Naive thymus-derived CD8-positive, alpha-beta T cell (primary cell): ENCODE data around the gene CSMD2. TPM values are rescaled to one million over a fixed set of nuclear protein-coding genes. Genes with fewer than 3 reads are reported as not detected.

Experiments used
- ATAC-seq, 2 donors: fragments of 150-1000 bp; cut with Tn5 transposase in 1 of 2; sonication (Bioruptor Pico), chemical (Tn5 transposase) in 1 of 2; 1 replicate in 1 of 2; 2 replicates in 1 of 2; pipeline ENCODE4 v1.10.0; 2021; ENCODE audit warnings: mild to moderate bottlenecking in 2 of 2, moderate library complexity in 2 of 2
- POLR2A ChIA-PET: fragments of 350-600 bp; sonication (Branson Sonifier 250); formaldehyde crosslinking; loops from one replicate; lab custom pipeline; 2021; ENCODE audit warnings: antibody characterized with exemption; lab: Charles Lee
- DNase-seq, 10 donors: peaks; one replicate each; pipeline versions ENCODE4 v3.0.0 to v3.0.0-alpha.2; 2020 to 2022
- H3K27ac Mint-ChIP-seq, 10 donors: one replicate each; pipeline ENCODE4 v1.8.0; 2020 to 2022; ENCODE audit warnings: mild to moderate bottlenecking in 10 of 10, mixed read lengths in 10 of 10, moderate library complexity in 4 of 10, inconsistent platforms in 1 of 10
- H3K27me3 Mint-ChIP-seq, 5 donors: one replicate each; pipeline ENCODE4 v1.8.0; 2021 to 2022; ENCODE audit warnings: mixed read lengths in 5 of 5
- H3K36me3 Mint-ChIP-seq, 3 donors: one replicate each; pipeline ENCODE4 v1.8.0; 2020 to 2022; ENCODE audit warnings: mixed read lengths in 3 of 3, mild to moderate bottlenecking in 2 of 3, inconsistent platforms in 1 of 3
- H3K4me1 Mint-ChIP-seq, 4 donors: one replicate each; pipeline ENCODE4 v1.8.0; 2021 to 2022; ENCODE audit warnings: mixed read lengths in 4 of 4
- H3K4me3 Mint-ChIP-seq, 10 donors: one replicate each; pipeline ENCODE4 v1.8.0; 2020 to 2022; ENCODE audit warnings: mild to moderate bottlenecking in 10 of 10, mixed read lengths in 10 of 10, moderate library complexity in 6 of 10, inconsistent platforms in 1 of 10
- H3K9me3 Mint-ChIP-seq, 9 donors: one replicate each; pipeline ENCODE4 v1.8.0; 2020 to 2022; ENCODE audit warnings: mixed read lengths in 9 of 9, mild to moderate bottlenecking in 3 of 9, inconsistent platforms in 1 of 9, moderate library complexity in 1 of 9
- polyA plus RNA-seq, 3 donors: library from polyadenylated mRNA; unstranded; fragments of 300-500 nt; fragmentation: Illumina TruSeq; gene quantifications; one replicate each; pipeline ENCODE4 v1.2.3, GENCODE V29; 2021
- total RNA-seq, 8 experiments: library from RNA in 2 of 8; stranded (reverse) in 2 of 8; gene quantifications; one replicate each; pipeline ENCODE4 v1.2.3 and lab custom pipeline; 2021 to 2026

The CSMD2 gene
- total and polyA plus RNA-seq, 5 experiments from 2014 or later = not detected

DNA sequence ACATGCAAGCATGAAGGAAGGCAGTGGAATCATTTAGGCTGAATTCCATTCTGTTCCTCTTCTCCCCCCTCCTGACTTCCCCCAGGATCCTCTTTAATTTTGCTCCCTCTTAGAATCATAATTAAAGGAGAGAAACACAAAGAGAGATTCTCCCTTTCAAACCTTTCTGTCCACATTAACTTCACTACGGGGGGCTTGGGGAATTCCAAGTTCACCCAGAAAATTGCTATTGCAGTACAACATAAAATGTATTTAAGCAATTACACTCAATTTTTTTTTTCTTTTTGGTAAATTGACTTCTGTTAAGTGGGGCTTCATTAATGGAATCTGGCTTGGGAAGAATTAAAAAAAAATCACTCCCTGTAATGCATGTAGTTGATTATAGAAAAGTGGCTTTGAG lies 314.5 kb downstream of the CSMD2 start:
- ATAC-seq = no peak
- Mint-ChIP-seq H3K9me3 (peaks cover 0 to 3% (median 0%) of the 10 kb centered on the region in 9 donors), H3K4me1 (no peaks in the 10 kb centered on the region), H3K27me3 (peaks cover 0 to 42% (median 7%) of the 10 kb centered on the region in 5 donors), H3K27ac (no peak overlapping the region), H3K4me3 (no peak overlapping the region), H3K36me3 (no peaks in the 10 kb centered on the region)
- no peak for DNase-seq
- POLR2A ChIA-PET = no interaction called here

DNA sequence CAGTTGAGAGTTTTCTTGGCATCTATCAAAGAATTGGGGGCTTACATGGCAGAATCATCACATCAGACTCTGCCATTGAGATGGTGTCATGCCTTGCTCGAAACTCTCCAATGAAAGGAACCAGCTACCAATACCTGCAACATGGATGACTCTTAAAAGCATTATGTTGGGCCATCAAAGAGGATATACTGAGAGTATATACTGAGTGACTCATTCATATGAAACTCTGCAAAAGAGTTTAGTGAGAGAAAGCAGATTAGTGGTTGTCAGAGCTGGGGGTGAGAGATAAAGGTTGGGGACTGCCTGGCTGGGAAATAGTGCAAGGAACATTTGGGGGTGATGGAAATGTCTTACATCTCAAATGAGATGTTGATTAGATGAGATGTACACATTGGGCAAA lies 315.8 kb downstream of the CSMD2 start:
- POLR2A ChIA-PET = no interaction called here
- H3K27me3 Mint-ChIP-seq = peaks cover 0 to 37% (median 9%) of the 10 kb centered on the region in 5 donors
- no peak for DNase-seq
- H3K4me3 Mint-ChIP-seq = no peak overlapping the region
- no peak for ATAC-seq
- H3K36me3 Mint-ChIP-seq = no peaks in the 10 kb centered on the region
- no peaks in the 10 kb centered on the region for H3K4me1 Mint-ChIP-seq
- peaks cover 0 to 3% (median 0%) of the 10 kb centered on the region in 9 donors for H3K9me3 Mint-ChIP-seq
- no peak overlapping the region for H3K27ac Mint-ChIP-seq

DNA sequence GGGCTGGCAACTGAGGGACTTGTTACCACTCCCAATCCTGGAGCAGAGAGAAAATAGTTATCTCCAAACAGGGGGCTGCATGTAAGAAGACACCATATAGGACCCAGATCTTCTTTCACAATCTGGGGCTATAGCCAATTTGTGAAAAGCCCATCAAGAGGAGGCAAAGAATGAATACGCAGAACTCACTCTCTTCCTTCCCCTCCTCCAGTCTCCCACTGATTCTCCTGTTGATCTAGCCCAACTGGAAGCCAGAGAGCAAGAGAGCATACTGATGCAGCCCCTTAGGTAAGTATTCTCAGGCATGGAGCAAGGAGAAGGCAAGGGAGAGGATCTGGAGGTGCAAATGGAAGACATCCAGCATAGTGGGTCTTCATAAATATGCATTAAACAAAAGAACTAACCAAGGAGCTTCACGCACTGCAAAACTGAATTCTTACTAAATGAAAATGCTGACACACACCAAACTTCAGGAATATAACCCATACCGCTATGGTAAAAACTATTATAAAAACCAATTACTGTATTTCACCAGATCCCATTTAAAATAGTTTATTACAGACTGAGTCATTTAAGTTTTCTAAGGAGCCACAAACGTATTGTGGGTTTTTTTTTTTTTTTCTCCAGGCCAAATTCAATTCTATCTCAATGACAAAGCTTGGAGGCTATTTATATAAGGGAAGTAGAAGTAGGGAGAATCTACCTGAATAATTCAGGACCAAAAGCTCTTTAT lies 316.7 kb downstream of the CSMD2 start:
- H3K27me3 Mint-ChIP-seq = peaks cover 0 to 31% (median 11%) of the 10 kb centered on the region in 5 donors
- no peak overlapping the region for H3K4me3 Mint-ChIP-seq
- no peaks in the 10 kb centered on the region for H3K4me1 Mint-ChIP-seq
- POLR2A ChIA-PET = no interaction called here
- no peak for ATAC-seq
- no peak overlapping the region for H3K27ac Mint-ChIP-seq
- DNase-seq = no peak
- no peaks in the 10 kb centered on the region for H3K9me3 Mint-ChIP-seq
- no peaks in the 10 kb centered on the region for H3K36me3 Mint-ChIP-seq

DNA sequence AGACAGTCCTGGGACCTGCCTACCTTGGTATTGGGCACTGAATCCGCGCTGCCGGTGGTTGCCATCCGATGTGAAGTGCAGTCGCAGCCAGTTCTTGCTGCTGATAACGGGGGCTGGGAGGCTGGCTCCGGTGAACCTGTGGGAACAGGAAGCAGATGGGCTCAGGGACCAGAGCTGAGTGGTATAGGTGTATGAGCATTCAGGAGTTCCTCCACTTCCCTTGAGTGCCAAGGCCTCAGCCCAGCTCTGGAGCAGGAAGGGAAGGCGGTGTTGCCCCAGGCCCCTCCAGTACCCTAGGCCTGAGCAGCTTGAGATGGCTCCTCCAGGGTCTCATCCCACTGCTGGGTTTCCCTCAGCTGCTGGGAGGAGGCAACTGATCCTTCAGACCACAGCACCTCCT lies 318.2 kb downstream of the CSMD2 start:
- POLR2A ChIA-PET = no interaction called here
- Mint-ChIP-seq H3K9me3 (no peaks in the 10 kb centered on the region), H3K27me3 (peaks cover 0 to 22% (median 7%) of the 10 kb centered on the region in 5 donors), H3K27ac (no peak overlapping the region), H3K4me1 (no peaks in the 10 kb centered on the region), H3K4me3 (no peak overlapping the region), H3K36me3 (no peaks in the 10 kb centered on the region)
- DNase-seq (no peak), ATAC-seq (no peak)

DNA sequence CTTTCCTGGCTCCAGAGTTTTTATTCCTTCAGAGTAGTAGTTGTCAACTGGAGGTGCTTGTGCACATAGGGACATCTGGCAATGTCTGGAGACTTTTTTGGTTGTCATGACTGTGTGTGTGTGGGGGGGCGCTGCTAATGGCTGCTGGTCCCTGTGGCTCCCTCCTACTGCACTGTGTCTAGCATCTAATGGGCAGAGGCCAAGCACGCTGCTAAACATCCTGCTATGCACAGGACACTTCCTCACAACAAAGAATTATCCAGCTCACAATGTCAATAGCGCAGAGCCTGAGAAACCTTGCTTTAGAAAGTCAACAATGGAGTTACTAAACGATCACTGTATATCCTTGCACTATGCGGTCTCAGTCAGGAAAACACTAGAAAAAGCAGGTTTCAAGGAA lies 320.9 kb downstream of the CSMD2 start:
- DNase-seq = no peak
- no peak overlapping the region for H3K27ac Mint-ChIP-seq
- no peaks in the 10 kb centered on the region for H3K4me1 Mint-ChIP-seq
- POLR2A ChIA-PET = no interaction called here
- no peak for ATAC-seq
- H3K27me3 Mint-ChIP-seq = peaks cover 2 to 15% (median 6%) of the 10 kb centered on the region in 5 donors
- H3K36me3 Mint-ChIP-seq = no peaks in the 10 kb centered on the region
- no peak overlapping the region for H3K4me3 Mint-ChIP-seq
- H3K9me3 Mint-ChIP-seq = peaks cover 0 to 2% (median 0%) of the 10 kb centered on the region in 9 donors

DNA sequence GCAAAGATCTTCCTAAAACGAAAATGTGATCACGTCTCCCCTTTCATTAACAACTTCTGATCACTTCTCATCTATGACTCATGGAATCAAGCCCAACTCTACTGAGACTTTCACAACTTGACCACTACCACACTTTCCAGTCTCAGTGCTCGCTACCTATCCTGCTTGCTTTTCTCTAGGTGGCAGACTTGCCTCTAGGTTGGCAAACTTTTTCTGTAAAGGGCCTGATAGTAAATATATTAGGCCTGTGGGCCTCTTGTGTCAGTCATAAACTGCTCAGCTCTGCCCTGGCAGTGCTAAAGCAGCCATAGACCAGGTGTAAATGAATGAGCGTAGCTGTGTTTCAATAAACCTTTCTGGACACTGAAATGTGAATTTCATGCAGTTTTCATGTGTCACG lies 322.7 kb downstream of the CSMD2 start:
- DNase-seq (no peak), ATAC-seq (no peak)
- no peak overlapping the region for H3K27ac Mint-ChIP-seq
- H3K27me3 Mint-ChIP-seq = peaks cover 0 to 14% (median 7%) of the 10 kb centered on the region in 5 donors
- H3K4me3 Mint-ChIP-seq = no peak overlapping the region
- no peaks in the 10 kb centered on the region for H3K4me1 Mint-ChIP-seq
- peaks cover 0 to 11% (median 0%) of the 10 kb centered on the region in 9 donors for H3K9me3 Mint-ChIP-seq
- H3K36me3 Mint-ChIP-seq = no peaks in the 10 kb centered on the region
- POLR2A ChIA-PET = no interaction called here

DNA sequence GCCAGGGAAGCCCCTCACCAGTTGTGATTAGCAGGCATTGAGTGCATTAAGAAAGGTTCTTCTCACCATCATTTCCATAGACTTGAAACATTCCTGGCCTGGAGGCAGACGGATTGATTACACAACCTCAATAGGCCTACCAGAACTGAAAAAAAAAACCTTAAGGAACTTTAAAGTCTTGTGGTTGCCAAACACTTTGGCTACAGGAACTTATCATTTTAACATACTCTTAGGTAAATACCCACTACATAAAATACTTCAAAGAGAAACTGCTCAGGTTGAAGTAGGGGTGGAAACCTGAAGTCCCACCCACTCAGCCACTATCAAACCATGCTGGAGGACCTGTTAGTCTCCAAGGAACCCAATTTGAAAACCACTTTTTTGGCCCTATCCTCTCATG lies 323.5 kb downstream of the CSMD2 start:
- H3K27ac Mint-ChIP-seq = no peak overlapping the region
- DNase-seq (no peak), ATAC-seq (no peak)
- no peaks in the 10 kb centered on the region for H3K4me1 Mint-ChIP-seq
- POLR2A ChIA-PET = no interaction called here
- no peaks in the 10 kb centered on the region for H3K36me3 Mint-ChIP-seq
- peaks cover 0 to 19% (median 7%) of the 10 kb centered on the region in 5 donors for H3K27me3 Mint-ChIP-seq
- no peak overlapping the region for H3K4me3 Mint-ChIP-seq
- peaks cover 0 to 16% (median 2%) of the 10 kb centered on the region in 9 donors for H3K9me3 Mint-ChIP-seq

DNA sequence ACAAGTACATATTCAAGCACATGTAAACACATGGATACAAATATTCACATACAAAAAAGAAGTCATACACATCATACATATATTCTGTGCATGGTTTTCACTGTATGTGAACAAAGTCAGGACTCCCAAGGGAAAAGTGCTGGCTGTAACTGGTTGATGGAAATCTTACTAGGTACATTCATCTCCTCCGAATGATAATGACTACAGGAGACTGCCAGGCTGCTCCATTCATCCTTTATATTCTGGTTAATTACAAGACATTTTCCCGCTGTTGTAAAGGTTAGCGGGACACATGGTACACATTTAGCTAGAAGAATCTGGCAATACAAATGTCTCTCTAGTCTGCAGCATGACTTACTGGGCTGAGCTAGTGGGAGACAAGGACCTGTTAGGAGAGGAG lies 327.4 kb downstream of the CSMD2 start:
- Mint-ChIP-seq H3K4me3 (no peak overlapping the region), H3K36me3 (no peaks in the 10 kb centered on the region), H3K27me3 (peaks cover 0 to 14% (median 5%) of the 10 kb centered on the region in 5 donors), H3K9me3 (peaks cover 0 to 16% (median 2%) of the 10 kb centered on the region in 9 donors), H3K27ac (no peak overlapping the region), H3K4me1 (no peaks in the 10 kb centered on the region)
- DNase-seq (no peak), ATAC-seq (no peak)
- POLR2A ChIA-PET = no interaction called here

DNA sequence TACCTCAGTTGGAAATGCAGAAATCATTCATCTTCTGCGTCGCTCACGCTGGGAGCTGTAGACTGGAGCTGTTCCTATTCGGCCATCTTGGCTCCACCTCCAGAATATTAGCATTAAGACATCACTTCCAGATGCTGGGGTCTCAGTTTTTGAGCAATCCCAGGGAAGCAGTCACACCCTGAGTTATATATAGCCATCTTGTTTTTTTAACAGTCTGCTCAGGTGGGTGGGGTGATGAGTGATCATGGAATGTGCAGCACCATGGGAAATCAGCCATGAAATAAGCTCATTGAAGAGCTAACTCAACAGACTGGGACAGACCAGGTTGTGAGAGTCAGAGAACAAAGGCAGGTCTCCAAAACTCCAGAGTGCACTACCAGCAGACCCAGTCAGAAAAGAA lies 328.1 kb downstream of the CSMD2 start:
- Mint-ChIP-seq H3K27me3 (peaks cover 0 to 19% (median 5%) of the 10 kb centered on the region in 5 donors), H3K36me3 (no peaks in the 10 kb centered on the region), H3K4me3 (no peak overlapping the region), H3K27ac (no peak overlapping the region), H3K4me1 (no peaks in the 10 kb centered on the region), H3K9me3 (peaks cover 0 to 19% (median 2%) of the 10 kb centered on the region in 9 donors)
- ATAC-seq = no peak
- POLR2A ChIA-PET = no interaction called here
- no peak for DNase-seq

DNA sequence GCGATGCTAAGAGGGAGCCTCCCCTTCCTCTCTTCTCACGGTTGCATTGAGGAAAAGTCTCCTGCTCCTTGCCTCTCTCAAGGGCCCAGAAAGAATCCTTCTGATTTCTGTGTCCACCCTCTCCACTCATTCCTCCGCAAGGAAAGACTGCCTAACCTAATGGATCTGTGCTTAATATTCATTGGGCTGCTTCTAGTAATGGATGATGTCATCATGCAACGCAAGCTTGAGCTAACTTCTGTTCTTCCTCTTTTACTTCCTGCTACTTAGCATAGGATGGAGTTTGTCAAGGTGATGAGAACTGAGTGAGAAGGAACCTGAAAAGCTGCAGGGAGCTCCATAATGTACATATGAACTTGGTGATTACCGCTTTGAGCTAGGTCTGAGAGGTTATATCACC lies 336.4 kb downstream of the CSMD2 start:
- Mint-ChIP-seq H3K4me3 (no peak overlapping the region), H3K36me3 (no peaks in the 10 kb centered on the region), H3K27me3 (peaks cover 3 to 35% (median 23%) of the 10 kb centered on the region in 5 donors), H3K27ac (no peak overlapping the region), H3K9me3 (peaks cover 0 to 9% (median 0%) of the 10 kb centered on the region in 9 donors), H3K4me1 (peaks cover 0 to 2% (median 0%) of the 10 kb centered on the region in 4 donors)
- POLR2A ChIA-PET = no interaction called here
- DNase-seq (no peak), ATAC-seq (no peak)

DNA sequence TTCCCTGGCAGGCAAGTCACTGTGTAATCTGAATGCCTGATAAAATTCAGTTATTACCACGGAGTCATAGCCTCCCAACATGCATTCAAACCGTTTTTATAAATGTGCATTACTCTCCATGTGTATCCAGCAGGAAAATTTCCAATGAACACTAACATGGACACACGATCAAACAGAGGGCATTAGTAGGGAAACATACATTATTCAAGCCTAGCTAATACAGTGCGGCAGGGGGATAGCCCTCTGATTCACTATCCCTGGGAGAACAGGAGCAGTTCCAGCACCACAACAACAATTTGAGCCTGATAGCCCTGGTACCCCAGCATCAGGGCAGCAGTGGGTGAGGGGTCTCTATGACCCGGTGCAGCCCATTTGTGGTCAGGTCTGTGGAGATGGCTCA lies 337.0 kb downstream of the CSMD2 start:
- Mint-ChIP-seq H3K9me3 (peaks cover 0 to 9% (median 0%) of the 10 kb centered on the region in 9 donors), H3K27ac (no peak overlapping the region), H3K4me3 (no peak overlapping the region), H3K27me3 (peaks cover 3 to 39% (median 26%) of the 10 kb centered on the region in 5 donors), H3K36me3 (no peaks in the 10 kb centered on the region), H3K4me1 (peaks cover 0 to 2% (median 0%) of the 10 kb centered on the region in 4 donors)
- POLR2A ChIA-PET = no interaction called here
- no peak for DNase-seq
- ATAC-seq = no peak

DNA sequence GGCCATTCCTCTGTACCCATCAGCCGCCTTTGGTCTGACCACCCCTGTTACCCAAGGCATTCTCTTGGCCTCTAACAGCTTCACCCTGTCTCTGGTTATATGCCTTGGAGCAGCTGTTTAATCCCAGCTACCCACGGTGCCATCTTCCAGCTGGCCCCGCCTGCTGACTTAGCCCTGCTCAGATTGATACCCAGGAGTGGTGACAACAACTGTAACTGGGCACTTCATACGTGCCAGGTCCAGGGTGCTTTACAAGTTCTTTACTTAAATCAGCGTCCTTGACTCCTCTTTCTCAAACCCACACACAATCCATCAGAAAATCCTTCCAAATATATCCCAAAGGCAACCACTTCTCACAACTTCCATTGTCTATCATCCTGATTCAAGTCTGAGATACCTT lies 338.3 kb downstream of the CSMD2 start:
- H3K9me3 Mint-ChIP-seq = peaks cover 0 to 9% (median 0%) of the 10 kb centered on the region in 9 donors
- DNase-seq (no peak), ATAC-seq (no peak)
- H3K27me3 Mint-ChIP-seq = peaks cover 3 to 44% (median 38%) of the 10 kb centered on the region in 5 donors
- H3K4me1 Mint-ChIP-seq = peaks cover 0 to 2% (median 0%) of the 10 kb centered on the region in 4 donors
- no peak overlapping the region for H3K27ac Mint-ChIP-seq
- POLR2A ChIA-PET = no interaction called here
- no peak overlapping the region for H3K4me3 Mint-ChIP-seq
- no peaks in the 10 kb centered on the region for H3K36me3 Mint-ChIP-seq

DNA sequence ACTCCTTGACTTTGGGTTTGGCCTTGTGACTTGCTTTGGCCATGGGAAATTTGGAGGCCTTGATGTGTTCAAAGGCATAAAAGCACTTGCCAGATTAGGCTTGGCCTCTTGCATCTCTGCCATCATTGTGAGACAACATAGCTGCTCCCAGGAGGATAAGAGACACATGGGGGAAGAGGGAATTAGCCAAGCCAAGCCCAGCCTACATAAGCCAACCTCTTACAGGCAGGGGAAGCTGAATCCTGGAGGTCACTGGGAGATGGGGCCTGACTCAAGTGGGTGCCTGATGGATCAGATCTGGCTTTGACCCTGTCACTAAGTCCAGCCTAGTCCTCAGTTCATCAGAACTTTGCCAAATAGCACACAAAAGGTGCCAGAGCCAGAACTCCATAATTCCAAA lies 338.7 kb downstream of the CSMD2 start:
- POLR2A ChIA-PET = no interaction called here
- no peak for DNase-seq
- H3K27ac Mint-ChIP-seq = no peak overlapping the region
- peaks cover 0 to 2% (median 0%) of the 10 kb centered on the region in 4 donors for H3K4me1 Mint-ChIP-seq
- peaks cover 0 to 9% (median 0%) of the 10 kb centered on the region in 9 donors for H3K9me3 Mint-ChIP-seq
- H3K27me3 Mint-ChIP-seq = peaks cover 3 to 47% (median 38%) of the 10 kb centered on the region in 5 donors
- no peak overlapping the region for H3K4me3 Mint-ChIP-seq
- no peak for ATAC-seq
- no peaks in the 10 kb centered on the region for H3K36me3 Mint-ChIP-seq
